ENCODE measurements around the gene EXO5. TPM values are rescaled to one million over a fixed set of nuclear protein-coding genes. Genes with fewer than 3 reads are reported as not detected.

The EXO5 gene
- polyA plus RNA-seq, 2 of the 4 experiments (the other 2 are of a cell fraction), result 5.7 to 7.0 TPM

GRCh38 chr1:40519517-40519916 lies 10.9 kb downstream of the EXO5 start (continued):
- TF ChIP-seq MAX (IDR thresholded peaks at IDR 0.05), result no peak
- TF ChIP-seq ZC3H11A (IDR thresholded peaks at IDR 0.05), result no peak

- DNase-seq (ENCODE audit: low read depth in 1 of 2, low spot score in 1 of 2), result peak; percentile 22 to 28
- peaks cover 25% of the 10 kb centered on the region for H3K9me3 ChIP-seq
- ChIA-PET POLR2A (interaction anchor here (0.8 to 1.4 kb wide), 4 partner anchors 16 to 81 kb away, joined by 3 to 10 read pairs (median 4); partner anchors contain the start of gene ZFP69B), CTCF (no interaction called here)
- peak overlapping the region; percentile 63 to 86; a peak in 5 of 6 replicates for H3K27ac ChIP-seq
- FAIRE-seq, result no peak
- H3K4me2 ChIP-seq, result peak overlapping the region; percentile 81
- peak overlapping the region; percentile 60 for H3K4me3 ChIP-seq
- H3K4me1 ChIP-seq, result peaks cover 6% of the 10 kb centered on the region; the same call in 1 of the 3 replicates
- ATAC-seq, result peak; percentile 26 to 48; a peak in 5 of 6 replicates
- WGBS (ENCODE audit: missing lambda C conversion rate), result 54% methylated on average over 5 of the region's 5 CpGs
- no peak for TF ChIP-seq CBX2 (IDR thresholded peaks at IDR 0.05; ENCODE audit: borderline replicate concordance, low read depth)
- 0 out of 2 replicates have a peak, but pooled peaks have one; percentile 21 for TF ChIP-seq HOXB13 (CRISPR knock-in tag; IDR thresholded peaks at IDR 0.05; ENCODE audit: low read depth)
- no peak for TF ChIP-seq JUNB (IDR thresholded peaks at IDR 0.05)
- no peak for TF ChIP-seq ZC3H11A (IDR thresholded peaks at IDR 0.05)
- TF ChIP-seq EHMT2 (IDR thresholded peaks at IDR 0.05; ENCODE audit: low read depth), result peak; percentile 85
These were observed 22.3 kb downstream of the EXO5 start for GRCh38 chr1:40530735-40531380.

- DNase-seq (ENCODE audit: low read depth in 1 of 2, low spot score in 1 of 2) (peak; percentile 90 to 94), FAIRE-seq (no peak), ATAC-seq (peak; percentile 100)
- WGBS (ENCODE audit: missing lambda C conversion rate), result 2% methylated on average over 17 of the region's 35 CpGs
- Histone ChIP-seq H3K4me2 (peak within 1 kb of the TSS; percentile 81), H3K9me3 (peaks cover 20% of the 10 kb centered on the region), H3K4me3 (peak within 1 kb of the TSS; percentile 60), H3K4me1 (peaks cover 6% of the 10 kb centered on the region; the same call in 1 of the 3 replicates), H3K27ac (peak within 1 kb of the TSS; percentile 66 to 86)
- POLR2A ChIA-PET, result interaction anchor here (0.8 to 1.4 kb wide), 4 partner anchors 17 to 81 kb away, joined by 3 to 10 read pairs (median 4); partner anchors contain the start of gene ZFP69B
- TF ChIP-seq E2F6 (IDR thresholded peaks at IDR 0.05; ENCODE audit: borderline replicate concordance, low read depth), result peak; percentile 90
- TF ChIP-seq PHF8 (IDR thresholded peaks at IDR 0.05; ENCODE audit: borderline replicate concordance, low read depth), result peak; percentile 35; the same call in 1 of the 2 replicates
- peak in 1 of 2 experiments; percentile 68; a peak in 2 of 5 replicates for TF ChIP-seq JUN (IDR thresholded peaks at IDR 0.05)
- TF ChIP-seq KDM5A (IDR thresholded peaks at IDR 0.05), result peak; percentile 45; the same call in 1 of the 2 replicates
- no peak for TF ChIP-seq EHF (CRISPR knock-in tag; IDR thresholded peaks at IDR 0.05)
- peak; percentile 83 for TF ChIP-seq MAX (IDR thresholded peaks at IDR 0.05)
- TF ChIP-seq CHD2 (IDR thresholded peaks at IDR 0.05; ENCODE audit: low read length, partially characterized antibody), result no peak
- TF ChIP-seq POLR2A (IDR thresholded peaks at IDR 0.05; ENCODE audit: low read length), result peak; percentile 58
- CTCF ChIA-PET, result interaction anchor here (0.9 to 2.0 kb wide), 2 partner anchors 10 to 91 kb away, joined by 3 to 8 read pairs; no protein-coding TSS in a partner anchor
These were observed 23.0 kb downstream of the EXO5 start, which contains the start of gene ZNF684 for GRCh38 chr1:40531381-40532061. Gene ZNF684 (plus strand): TSS chr1:40531637. CDS start chr1:40533167, 1,530 bp downstream.

DNA sequence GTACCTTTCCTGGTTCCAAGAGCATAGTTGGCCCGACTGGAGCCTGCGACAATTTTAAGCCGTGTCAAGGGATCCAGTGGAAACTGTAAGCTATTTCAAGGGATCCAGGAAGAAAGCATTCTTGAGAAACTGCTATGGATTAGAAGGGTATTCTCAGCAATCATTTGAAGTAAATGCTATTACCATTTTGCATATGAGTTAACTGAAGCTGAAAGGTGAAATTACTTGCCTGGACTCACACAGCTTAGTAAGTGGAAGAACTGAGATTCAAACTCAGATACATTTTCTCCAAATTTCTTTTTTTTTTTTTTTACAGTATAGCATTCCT lies 23.5 kb downstream of the EXO5 start:
- peak overlapping the region; percentile 81 for H3K4me2 ChIP-seq
- FAIRE-seq, result no peak
- ChIA-PET CTCF (interaction anchor here (0.9 to 2.0 kb wide), 3 partner anchors 10 to 114 kb away, joined by 3 to 8 read pairs (median 3); no protein-coding TSS in a partner anchor), POLR2A (interaction anchor here (1.2 to 1.4 kb wide), 2 partner anchors 18 to 19 kb away, joined by 3 to 4 read pairs; no protein-coding TSS in a partner anchor)
- no peak for DNase-seq (ENCODE audit: low read depth in 1 of 2, low spot score in 1 of 2)
- peaks cover 6% of the 10 kb centered on the region; the same call in 1 of the 3 replicates for H3K4me1 ChIP-seq
- peaks cover 20% of the 10 kb centered on the region for H3K9me3 ChIP-seq
- H3K27ac ChIP-seq, result peak overlapping the region; percentile 66 to 86
- WGBS (ENCODE audit: missing lambda C conversion rate), result 0% methylated on average over 3 of the region's 3 CpGs
- ATAC-seq, result no peak
- peak overlapping the region; percentile 60 for H3K4me3 ChIP-seq
- TF ChIP-seq ZSCAN20 (CRISPR knock-in tag; IDR thresholded peaks at IDR 0.05) (no peak), HOXB13 (CRISPR knock-in tag; IDR thresholded peaks at IDR 0.05; ENCODE audit: low read depth) (no peak), EHMT2 (IDR thresholded peaks at IDR 0.05; ENCODE audit: low read depth) (no peak), POLR2A (IDR thresholded peaks at IDR 0.05; ENCODE audit: low read length) (no peak), ZFP36 (IDR thresholded peaks at IDR 0.05; ENCODE audit: borderline replicate concordance, partially characterized antibody) (no peak), CBX8 (IDR thresholded peaks at IDR 0.05) (no peak), RFX5 (IDR thresholded peaks at IDR 0.05) (no peak), HEYL (CRISPR knock-in tag; IDR thresholded peaks at IDR 0.05) (no peak), GATA3 (IDR thresholded peaks at IDR 0.05; ENCODE audit: borderline replicate concordance) (no peak), HES2 (IDR thresholded peaks at IDR 0.05) (no peak), HDAC2 (IDR thresholded peaks at IDR 0.05) (no peak)
- TF ChIP-seq, protein P1, sequence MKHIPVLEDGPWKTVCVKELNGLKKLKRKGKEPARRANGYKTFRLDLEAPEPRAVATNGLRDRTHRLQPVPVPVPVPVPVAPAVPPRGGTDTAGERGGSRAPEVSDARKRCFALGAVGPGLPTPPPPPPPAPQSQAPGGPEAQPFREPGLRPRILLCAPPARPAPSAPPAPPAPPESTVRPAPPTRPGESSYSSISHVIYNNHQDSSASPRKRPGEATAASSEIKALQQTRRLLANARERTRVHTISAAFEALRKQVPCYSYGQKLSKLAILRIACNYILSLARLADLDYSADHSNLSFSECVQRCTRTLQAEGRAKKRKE (CRISPR knock-in tag; IDR thresholded peaks at IDR 0.05; ENCODE audit: low read depth), result no peak
- TF ChIP-seq, protein P2, sequence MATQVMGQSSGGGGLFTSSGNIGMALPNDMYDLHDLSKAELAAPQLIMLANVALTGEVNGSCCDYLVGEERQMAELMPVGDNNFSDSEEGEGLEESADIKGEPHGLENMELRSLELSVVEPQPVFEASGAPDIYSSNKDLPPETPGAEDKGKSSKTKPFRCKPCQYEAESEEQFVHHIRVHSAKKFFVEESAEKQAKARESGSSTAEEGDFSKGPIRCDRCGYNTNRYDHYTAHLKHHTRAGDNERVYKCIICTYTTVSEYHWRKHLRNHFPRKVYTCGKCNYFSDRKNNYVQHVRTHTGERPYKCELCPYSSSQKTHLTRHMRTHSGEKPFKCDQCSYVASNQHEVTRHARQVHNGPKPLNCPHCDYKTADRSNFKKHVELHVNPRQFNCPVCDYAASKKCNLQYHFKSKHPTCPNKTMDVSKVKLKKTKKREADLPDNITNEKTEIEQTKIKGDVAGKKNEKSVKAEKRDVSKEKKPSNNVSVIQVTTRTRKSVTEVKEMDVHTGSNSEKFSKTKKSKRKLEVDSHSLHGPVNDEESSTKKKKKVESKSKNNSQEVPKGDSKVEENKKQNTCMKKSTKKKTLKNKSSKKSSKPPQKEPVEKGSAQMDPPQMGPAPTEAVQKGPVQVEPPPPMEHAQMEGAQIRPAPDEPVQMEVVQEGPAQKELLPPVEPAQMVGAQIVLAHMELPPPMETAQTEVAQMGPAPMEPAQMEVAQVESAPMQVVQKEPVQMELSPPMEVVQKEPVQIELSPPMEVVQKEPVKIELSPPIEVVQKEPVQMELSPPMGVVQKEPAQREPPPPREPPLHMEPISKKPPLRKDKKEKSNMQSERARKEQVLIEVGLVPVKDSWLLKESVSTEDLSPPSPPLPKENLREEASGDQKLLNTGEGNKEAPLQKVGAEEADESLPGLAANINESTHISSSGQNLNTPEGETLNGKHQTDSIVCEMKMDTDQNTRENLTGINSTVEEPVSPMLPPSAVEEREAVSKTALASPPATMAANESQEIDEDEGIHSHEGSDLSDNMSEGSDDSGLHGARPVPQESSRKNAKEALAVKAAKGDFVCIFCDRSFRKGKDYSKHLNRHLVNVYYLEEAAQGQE (IDR thresholded peaks at IDR 0.05), result no peak
